GM19351 (cell line): Measurements from ENCODE around the gene GRIA1.

Experiments
- ATAC-seq: cut with Tn5 transposase; IDR thresholded peaks from one replicate; pipeline ENCODE4 v1.9.1; 2021; ENCODE audit warnings: mild to moderate bottlenecking, moderate library complexity; ENCODE audit not compliant: unreplicated experiment

The GRIA1 gene

DNA sequence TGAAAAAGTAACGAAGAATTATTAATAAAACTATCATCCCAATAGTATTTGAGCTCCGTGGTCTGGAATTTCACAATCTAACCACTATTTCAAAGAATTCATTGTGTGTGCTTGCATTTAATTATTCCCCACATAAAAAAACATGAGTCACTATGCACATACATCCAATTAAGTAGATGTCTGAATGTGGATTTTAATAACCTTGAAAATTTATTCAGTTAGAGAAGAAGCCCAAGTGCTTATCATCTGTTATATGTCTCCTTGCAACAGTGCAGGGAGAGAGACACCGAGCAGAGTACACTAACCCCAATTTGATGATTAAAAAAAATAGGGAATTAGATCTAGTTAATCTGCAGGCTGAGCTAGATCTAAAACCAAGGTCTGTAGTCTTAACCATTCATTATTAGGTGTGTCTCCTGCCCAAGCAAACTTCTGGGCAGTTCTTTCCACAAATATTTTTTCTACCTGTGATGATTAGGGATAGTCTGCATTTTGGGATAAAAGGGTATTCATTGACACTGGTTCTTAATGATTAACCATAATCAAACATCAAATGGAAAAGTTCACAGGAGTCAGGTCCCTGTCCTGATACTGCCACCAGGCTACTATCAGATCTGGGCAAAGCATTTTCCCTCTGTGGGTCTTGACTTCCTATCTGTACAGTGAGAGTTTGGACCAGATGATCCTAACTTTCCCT is 164.2 kb downstream of the GRIA1 start:
- ATAC-seq = no peak

DNA sequence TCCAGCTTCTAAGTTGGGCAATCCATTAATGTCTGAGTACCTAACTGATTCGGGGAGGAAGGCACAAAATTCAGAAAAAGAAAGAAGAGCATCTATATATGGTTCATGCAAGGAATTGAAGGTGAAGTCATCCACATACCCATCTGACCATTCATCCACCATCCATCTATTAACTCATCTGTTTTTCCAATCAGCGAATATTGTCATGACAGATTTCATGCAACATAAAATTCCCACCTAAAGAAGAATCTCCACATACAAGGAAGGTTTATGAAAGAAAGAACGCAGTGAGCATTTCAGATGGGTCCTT is 164.7 kb downstream of the GRIA1 start:
- no peak for ATAC-seq

DNA sequence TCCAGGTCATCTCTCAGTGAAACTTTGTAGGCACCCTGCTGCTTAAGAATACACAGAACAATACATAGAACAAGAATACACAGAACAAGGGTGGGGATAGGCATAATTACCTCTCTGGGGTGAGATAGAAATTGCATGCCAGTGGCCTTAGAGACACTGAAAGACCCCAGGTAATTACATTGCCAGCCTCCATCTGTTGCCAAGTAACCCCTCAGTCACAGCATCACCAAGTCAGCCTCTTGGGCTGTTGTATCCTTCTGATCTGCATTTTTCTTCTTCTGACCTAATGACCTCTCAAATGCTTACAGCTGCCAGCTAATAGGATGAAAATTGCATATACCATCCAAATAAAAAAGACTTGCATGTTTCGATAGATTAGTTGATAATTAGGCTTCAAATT is 167.7 kb downstream of the GRIA1 start:
- no peak for ATAC-seq

DNA sequence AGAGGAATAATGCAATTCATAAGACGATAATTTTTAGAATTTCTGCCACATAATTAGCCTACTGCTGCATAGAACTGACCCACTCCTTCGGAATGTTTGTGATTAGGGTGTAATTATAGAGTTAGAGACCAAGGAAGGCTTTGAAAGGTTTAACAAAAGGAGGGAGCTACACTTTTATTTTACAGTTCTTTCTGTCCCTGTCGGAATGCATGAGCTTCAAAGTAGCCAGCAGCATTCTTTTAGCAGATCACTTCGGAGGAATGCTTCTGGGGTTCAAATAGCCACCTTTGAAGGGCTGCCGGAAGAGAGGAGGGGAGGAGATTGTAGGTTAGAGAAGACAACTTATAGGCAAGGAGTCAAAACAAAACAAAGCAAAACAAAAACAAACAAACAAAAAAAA is 168.1 kb downstream of the GRIA1 start:
- ATAC-seq = no peak

DNA sequence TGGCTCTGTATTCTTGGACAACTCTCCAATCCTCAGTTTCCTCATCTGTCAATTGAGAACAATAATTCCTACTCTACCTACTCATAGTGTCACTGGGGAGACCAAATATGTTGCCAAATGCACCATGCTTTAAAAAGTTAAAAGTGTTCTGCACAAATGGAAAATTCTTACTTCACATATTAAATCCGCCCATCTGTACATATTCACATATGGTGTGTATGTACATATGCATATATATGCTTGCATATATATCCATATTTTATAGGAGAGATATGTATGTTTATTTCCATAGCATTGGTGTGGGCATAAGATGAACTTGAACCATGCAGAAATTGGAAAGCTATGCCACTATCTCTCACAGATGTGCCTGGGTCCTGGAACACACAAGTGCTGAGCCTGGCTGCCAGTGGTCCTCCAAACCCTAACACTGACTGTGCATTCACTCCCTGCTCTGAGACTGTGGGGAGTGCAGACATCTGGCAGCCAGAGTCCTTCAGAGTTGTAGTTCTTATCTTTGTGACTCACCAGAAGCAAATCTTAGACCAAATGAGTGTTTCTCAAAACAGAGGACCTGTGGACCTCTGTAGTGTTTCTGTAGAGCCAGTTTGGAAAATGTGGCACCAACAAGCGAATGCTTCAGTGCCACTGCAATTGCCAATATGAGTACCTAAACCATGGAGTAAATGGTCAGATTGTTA is 168.7 kb downstream of the GRIA1 start:
- no peak for ATAC-seq

DNA sequence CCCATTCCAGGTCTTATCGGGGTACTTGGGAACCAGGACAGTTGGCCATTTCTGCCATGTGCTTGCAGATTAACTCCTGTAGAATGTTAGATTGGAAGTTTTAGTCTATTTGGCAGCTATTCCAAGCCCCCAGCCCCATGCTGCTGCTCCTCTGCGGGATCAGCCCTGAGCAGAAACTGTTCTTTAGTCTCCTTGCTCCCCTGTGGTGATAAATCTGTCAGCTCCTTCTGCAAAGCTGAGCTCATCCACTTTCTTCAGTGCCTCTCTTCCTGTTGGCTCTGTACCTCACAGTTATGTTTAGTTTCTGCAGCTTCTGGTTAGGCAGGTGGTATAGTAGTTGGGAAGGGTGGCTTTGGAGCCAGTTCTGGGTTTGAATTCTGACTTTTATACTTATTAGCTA is 170.4 kb downstream of the GRIA1 start:
- no peak for ATAC-seq

DNA sequence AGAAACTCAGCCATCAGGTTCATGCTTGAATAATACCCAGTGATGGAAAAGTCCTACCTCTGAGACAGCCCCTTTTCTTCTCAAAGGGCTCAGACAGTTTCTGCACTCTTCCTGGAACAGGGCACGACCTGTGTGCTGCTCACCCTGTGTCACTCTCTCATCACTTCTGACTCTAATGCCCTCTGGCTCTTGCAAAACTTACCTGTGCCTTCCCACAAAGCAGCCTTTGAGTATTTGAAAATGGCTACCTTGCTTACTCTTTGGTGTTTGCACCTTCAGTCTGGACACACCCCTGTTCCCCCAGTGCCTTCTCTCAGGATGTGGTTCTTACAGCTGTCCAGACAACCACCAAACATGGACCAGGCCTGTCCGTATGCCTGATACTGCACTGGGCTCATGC is 171.4 kb downstream of the GRIA1 start:
- no peak for ATAC-seq

DNA sequence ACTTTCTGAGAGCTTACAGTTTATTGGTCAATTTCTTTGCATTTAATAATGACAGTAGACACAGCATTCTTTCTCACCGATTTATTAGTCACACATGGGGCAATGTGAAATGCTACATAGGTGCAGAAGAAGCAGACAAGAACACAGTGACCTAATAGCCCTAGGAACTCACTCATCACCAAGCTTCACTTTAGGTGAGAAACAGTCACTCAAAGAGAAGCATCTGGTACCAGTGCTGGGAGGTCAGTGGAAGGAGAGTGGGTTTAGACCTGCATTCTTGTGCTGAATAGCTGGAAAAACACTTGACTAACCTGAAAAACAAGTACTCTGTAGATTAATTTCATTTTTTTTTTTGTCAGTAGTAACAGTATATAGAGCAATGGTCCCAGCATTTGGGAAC is 179.6 kb downstream of the GRIA1 start:
- no peak for ATAC-seq

DNA sequence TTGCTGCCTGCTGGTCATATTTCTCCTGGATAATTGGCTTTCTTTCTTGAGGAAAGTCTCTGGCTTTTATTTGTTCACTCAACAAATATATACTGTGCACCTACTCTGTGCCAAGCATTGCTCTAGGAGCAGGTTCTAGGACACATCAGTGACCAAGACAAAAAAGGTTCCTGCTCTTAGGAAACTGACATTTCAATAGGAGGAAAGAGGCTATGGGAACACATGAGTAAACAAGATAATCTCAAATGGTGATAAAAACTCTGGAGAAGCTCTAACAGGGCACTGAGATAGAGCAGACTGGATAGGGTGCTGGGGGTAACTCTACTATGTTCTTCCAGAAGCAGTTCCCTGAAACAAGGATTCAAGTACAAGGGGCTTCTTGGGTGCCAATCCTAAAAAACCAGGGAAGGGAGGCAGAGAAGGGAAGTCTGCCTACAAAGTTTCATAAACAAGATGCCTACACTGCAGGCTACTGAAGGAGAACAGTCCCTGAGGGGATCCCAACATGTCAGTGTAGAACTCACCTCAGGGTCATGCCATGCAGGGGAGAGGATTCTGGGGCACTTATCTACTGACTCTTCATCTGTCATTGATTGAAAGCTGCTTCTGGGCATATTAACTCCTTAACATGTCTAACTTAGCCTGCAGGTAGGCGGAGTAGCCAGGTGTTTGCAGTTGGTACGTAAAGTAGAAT is 181.3 kb downstream of the GRIA1 start:
- ATAC-seq = no peak

DNA sequence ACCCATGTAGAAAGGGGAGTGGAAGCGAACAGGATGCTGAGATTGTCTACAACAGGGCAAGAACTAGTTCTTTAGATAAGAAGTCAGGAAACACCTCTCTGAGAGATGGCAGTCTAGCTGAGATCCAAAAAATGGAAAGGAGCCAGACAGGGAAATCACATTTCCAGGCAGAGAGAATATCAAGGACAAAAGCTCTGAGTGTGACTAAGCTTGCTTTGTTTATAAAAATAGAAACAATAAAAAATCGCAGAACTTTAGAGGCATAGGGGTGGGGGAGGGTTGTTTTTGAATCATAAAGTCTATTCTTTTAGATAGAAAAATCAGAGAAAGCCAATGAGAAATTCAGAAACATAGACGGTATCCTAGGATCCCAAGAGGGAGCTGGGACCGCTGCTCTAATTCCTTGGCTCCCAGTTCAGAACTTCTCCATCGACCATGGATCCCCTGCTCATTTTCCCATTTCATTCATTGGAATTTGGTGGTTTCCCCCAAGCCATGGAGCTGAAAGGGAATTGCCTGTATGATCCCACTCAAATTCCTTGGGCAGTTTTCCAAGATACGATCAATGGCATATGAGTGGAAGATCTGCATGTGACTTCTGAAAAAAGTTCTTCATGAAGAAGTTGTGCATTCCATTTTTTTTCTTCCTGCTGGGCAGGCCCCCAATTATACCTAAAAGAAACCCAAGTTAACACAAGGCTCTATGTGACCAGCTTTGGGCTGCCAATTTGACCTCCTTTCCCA is 182.0 kb downstream of the GRIA1 start:
- ATAC-seq = no peak

DNA sequence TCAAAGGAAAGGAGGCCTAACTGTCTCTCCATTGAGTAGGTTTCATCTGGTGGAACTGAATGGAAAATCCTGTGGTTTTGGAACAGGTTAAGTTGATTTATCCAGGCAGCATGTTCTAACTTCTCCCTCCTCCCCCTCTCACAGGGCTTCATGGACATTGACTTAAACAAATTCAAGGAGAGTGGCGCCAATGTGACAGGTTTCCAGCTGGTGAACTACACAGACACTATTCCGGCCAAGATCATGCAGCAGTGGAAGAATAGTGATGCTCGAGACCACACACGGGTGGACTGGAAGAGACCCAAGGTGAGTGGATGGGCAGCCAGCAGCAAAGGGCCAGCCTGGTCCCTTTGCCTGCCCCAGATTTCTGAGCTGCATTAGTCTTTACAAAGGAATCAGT is 183.9 kb downstream of the GRIA1 start:
- ATAC-seq = no peak

DNA sequence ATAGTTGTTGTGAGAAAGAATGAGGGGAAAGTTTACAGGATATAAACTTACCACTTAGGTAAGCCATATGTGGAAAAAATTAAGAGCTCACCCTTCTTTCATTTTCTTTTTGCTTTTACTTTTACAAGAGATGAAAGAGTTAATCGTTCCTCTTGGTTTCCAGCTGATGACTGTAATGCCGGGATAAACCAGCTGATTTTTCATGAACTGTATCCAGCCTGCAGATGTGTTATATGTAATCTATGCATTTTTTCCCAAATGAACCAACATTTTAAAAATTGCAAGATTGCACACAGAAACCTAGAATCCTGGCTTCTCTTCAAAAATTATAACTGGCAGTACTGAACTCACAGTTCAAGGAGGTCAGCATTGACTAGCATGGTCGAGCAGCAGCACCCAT is 185.9 kb downstream of the GRIA1 start:
- no peak for ATAC-seq

DNA sequence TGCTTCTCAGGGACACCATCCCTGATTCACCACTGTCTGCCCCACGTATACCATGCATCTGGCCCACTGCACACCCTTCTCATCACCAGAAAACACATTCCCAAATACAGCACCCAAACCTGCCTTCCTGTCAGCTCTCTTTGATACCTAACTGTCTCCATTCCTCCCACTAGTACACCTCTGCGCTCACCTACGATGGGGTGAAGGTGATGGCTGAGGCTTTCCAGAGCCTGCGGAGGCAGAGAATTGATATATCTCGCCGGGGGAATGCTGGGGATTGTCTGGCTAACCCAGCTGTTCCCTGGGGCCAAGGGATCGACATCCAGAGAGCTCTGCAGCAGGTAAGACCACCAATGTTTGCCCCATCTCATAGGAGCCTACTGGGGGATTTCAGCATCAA is 186.4 kb downstream of the GRIA1 start:
- ATAC-seq = no peak

DNA sequence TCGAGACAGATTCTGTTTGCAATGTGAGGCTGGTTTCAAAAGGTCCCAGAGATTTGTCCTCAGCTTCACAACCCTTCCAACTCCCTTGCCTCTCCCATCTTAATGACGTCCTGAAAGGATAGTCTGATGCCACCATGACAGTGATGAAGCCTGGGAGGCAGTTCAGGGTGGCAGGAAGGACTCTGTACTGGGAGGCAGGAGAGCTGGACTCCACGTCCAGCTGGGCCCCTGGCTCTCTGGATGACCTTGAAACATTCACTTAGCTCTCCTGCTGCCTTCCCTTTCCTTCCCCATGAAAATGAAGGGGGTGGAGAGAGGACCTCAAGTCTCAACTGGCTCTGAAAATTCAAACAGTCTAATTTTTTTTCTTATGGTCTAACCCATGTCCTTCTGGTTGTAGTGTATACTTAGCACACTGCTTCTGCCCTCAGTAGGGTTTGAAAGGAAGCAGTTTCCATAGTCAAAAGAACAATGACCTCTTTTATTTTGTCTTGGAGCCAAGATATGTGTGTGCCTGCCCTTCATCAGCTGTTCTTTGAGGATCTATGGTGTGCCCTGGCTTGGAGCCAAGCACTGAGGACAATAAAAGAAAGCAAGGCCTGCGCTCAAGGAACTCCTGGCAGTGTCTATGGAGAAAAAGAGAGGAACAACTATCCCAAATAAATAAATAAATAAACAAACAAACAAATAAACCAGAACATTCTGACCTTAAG is 188.3 kb downstream of the GRIA1 start:
- ATAC-seq = no peak

DNA sequence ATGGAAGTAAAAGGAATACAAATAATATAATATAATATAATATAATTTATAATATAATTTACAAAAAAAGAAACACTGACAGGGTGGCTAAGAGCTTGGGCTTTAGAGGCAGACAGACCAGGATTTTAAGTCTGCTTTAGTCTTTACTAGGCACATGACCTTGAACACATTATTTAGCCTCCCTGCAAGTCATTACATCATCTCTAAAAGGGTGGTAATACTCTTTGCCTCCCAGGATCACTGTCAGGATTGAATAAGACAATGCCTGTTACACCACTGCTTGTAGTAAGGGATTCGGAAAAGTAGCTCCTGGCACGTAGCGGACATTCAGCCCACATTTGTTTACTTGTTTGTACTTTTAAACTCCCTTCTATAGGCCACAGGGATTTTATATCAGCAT is 199.8 kb downstream of the GRIA1 start:
- ATAC-seq = no peak

DNA sequence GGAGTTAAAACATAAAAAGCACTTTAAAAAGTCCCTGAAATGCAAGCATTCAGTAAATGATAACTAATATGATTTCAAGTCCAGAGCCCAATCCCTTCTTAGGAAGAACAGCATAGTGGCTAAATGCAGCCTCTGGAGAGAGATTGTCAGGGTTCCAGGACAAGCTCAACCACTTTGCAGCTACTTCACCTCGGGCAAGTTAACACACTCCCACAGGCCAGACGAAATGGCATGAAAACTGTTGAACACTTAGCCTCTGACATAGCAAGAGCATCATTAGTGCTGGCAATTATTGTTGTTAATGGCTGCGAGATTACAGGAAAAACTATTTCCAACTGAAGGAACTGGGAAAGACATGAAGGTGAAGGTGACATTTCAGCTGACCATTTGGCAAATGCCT is 205.8 kb downstream of the GRIA1 start:
- no peak for ATAC-seq

DNA sequence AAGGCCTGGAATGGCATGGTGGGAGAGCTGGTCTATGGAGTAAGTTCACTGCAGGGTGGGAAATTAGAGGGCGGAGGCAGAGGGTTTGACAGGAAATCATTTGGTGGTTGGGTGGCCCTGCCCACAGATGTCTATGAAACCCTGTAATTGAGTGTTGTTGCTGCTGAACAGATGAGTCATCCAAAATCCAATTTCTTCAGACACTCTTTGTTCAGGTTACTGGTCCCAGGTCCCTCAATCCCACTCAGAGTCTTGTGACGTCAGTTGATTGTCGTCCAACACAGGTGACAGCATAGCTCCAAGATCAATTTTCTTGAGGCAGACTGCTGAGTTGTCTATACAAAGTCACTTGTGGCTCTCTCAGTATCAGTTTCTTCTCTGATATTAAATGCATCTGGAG is 208.6 kb downstream of the GRIA1 start:
- no peak for ATAC-seq

DNA sequence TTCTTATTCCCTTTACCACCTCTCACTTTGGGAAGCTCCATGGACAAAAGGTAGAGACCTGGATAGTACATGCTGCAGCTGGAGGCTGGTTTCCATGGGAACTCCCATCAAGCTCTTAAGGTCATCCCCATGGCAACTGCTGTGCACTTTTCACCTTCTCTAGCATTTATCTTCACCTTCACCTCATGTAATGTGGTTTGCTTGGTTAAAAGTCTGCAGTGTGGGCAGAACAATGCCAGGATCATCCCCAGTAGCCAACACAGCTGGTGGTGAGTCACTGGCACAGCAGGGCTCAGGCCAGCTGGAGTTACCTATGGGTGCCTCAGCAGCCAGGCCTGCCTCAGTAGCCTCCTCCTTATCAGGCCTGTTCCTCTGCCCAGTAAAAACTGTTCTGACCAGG is 210.5 kb downstream of the GRIA1 start:
- ATAC-seq = no peak

DNA sequence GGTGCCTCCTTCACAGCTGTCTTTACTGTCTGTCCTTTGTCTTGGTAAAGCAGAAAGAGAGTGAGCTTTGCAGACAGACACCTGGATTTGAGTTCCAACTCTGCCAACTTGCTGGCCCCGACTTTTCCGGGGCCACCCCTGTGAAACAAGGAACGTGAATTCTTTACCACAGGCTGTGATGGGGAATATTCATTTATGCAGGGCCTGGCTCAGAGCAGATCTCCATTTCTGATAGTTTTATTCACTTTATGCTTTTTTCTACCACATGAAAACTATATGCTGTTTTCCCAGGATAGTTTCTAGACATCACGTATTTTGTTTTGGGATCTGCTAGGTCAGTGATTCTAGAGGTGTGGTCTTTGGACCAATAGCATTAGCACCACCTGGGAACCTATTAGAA is 211.8 kb downstream of the GRIA1 start:
- ATAC-seq = no peak

DNA sequence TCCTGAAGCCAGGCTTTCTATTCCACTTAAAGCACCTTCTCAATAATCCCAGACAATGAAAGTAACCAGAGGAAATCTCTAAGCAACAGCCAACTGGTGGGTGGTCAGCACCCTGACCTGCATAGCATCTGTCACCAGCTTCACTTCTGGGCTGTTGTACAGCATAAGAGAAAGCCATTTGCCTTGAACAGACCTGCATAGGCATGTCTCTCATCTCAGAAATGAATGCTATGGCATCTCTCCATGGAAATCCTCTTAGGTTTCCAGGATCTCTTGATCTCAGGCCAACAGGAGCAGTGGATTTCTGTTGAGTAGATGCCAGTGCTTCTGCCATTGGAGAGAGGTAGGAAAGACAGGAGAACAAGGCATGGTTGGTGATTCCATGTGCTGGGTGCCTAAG is 213.6 kb downstream of the GRIA1 start:
- no peak for ATAC-seq

DNA sequence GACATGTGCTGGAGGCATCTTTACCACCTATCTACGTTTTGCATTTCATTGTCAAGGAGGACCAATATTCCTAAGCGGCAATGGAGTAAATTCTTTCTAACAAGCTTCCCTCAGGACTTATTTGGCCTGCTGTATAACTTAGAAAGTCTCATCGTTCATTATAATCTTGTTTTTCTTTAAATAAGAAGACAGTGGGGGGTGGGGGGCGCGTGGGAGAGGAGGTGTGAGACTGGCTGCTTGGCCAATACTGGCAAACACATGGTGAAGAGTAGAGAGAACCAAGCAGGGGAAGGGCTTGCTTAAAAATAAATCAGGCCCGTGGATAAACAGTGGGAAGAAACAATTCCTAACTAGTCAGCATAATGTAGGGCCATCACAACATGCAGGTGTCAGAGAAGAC is 217.2 kb downstream of the GRIA1 start:
- ATAC-seq = no peak
